GM12891 (cell line): ENCODE results near the gene ERCC8.

Experiments
- DNase-seq: peaks from one replicate; pipeline ENCODE4 v3.0.0; 2011; ENCODE audit warnings: low spot score; ENCODE audit not compliant: insufficient read length
- FAIRE-seq: peaks from 2 replicates; lab custom pipeline; 2011; peaks lifted over from hg19 to GRCh38; lab: Jason Lieb, UNC
- PAX5 ChIP-seq: IDR thresholded peaks from 2 replicates; pipeline ENCODE4 v1.6.1; 2011; ENCODE audit warnings: low read length, moderate library complexity, mild to moderate bottlenecking; ENCODE audit not compliant: insufficient read depth, severe bottlenecking
- POLR2A ChIP-seq: IDR thresholded peaks from 2 replicates; pipeline ENCODE4 v1.6.1; 2011; ENCODE audit warnings: low read depth, low read length, control low read depth
- POLR2AphosphoS5 ChIP-seq: IDR thresholded peaks from 2 replicates; pipeline ENCODE4 v1.6.1; 2011; ENCODE audit warnings: low read depth, low read length, control low read depth
- POU2F2 ChIP-seq: IDR thresholded peaks from 2 replicates; pipeline ENCODE4 v1.6.1; 2011; ENCODE audit warnings: low read depth, mild to moderate bottlenecking, control low read depth, low read length, moderate library complexity
- SPI1 ChIP-seq: IDR thresholded peaks from 2 replicates; pipeline ENCODE4 v1.6.1; 2011; ENCODE audit warnings: low read depth, low read length, control low read depth
- TAF1 ChIP-seq: IDR thresholded peaks from 2 replicates; pipeline ENCODE4 v1.6.1; 2011; ENCODE audit warnings: low read depth, low read length, control low read depth

The ERCC8 gene

GRCh38 chr5:60977956-60978737, 33.3 kb upstream of the ERCC8 start:
- TF ChIP-seq POLR2A, result no peak
- TF ChIP-seq TAF1, result no peak
- TF ChIP-seq SPI1, result no peak
- no peak for TF ChIP-seq POU2F2
- no peak for TF ChIP-seq POLR2AphosphoS5
- no peak for TF ChIP-seq PAX5
- DNase-seq (no peak), FAIRE-seq (no peak)

- FAIRE-seq (no peak), DNase-seq (no peak)
Measured at GRCh38 chr5:60972231-60972630, 27.4 kb upstream of the ERCC8 start.

DNA sequence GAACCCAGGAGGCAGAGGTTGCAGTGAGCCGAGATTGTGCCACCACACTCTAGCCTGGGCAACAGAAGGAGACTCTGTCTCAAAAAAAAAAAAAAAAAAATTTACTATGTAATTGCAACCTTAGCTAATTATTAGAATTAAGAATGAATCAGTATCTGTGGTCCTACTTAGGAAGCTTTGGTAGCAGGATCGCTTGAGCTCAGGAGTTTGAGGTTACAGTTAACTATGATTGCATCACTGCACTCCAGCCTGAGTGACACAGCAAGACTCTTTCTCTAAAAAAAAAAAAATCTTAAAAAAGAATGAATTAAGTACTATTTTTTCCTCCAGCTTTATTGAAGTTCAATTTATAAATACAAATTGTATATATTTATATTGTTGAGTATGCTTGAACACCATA, 16.8 kb upstream of the ERCC8 start:
- FAIRE-seq (no peak), DNase-seq (no peak)
- no peak for TF ChIP-seq POLR2AphosphoS5
- no peak for TF ChIP-seq POLR2A
- TF ChIP-seq SPI1, result no peak
- TF ChIP-seq TAF1, result no peak
- no peak for TF ChIP-seq PAX5
- no peak for TF ChIP-seq POU2F2

More at GRCh38 chr5:60972231-60972630, 27.4 kb upstream of the ERCC8 start:
- no peak for TF ChIP-seq SPI1
- no peak for TF ChIP-seq POLR2AphosphoS5
- no peak for TF ChIP-seq PAX5
- TF ChIP-seq TAF1, result no peak
- TF ChIP-seq POLR2A, result no peak
- TF ChIP-seq POU2F2, result no peak

GRCh38 chr5:60960591-60960990, 15.7 kb upstream of the ERCC8 start:
- no peak for TF ChIP-seq TAF1
- no peak for TF ChIP-seq POU2F2
- no peak for TF ChIP-seq POLR2AphosphoS5
- TF ChIP-seq PAX5, result no peak
- no peak for TF ChIP-seq SPI1
- TF ChIP-seq POLR2A, result no peak
- FAIRE-seq (no peak), DNase-seq (no peak)

GRCh38 chr5:60959156-60959555, 14.3 kb upstream of the ERCC8 start:
- TF ChIP-seq SPI1, result no peak
- no peak for TF ChIP-seq POLR2AphosphoS5
- no peak for TF ChIP-seq POU2F2
- no peak for TF ChIP-seq PAX5
- TF ChIP-seq TAF1, result no peak
- no peak for TF ChIP-seq POLR2A
- DNase-seq, result no peak
- FAIRE-seq, result no peak

DNA sequence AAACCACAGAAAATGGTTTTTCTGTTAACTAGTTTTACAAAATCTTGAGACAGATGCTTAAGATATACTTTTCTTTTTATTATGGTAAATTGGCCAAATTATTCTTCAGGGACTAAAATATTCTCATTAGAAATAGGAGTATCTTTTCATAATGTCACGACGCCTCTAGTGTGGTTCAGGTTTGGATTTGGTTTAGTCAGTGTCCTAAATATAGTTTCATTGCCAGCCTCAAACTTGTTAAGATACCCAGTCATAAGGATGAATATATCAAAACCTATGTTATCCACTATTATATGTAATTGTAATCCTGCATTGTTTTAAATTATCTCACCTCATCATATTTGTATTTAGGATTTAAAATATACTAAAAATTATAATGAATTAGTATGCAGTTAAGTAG, 13.8 kb upstream of the ERCC8 start:
- no peak for FAIRE-seq
- TF ChIP-seq SPI1, result no peak
- TF ChIP-seq POU2F2, result no peak
- no peak for TF ChIP-seq POLR2A
- no peak for TF ChIP-seq POLR2AphosphoS5
- TF ChIP-seq TAF1, result no peak
- TF ChIP-seq PAX5, result no peak
- DNase-seq, result no peak

DNA sequence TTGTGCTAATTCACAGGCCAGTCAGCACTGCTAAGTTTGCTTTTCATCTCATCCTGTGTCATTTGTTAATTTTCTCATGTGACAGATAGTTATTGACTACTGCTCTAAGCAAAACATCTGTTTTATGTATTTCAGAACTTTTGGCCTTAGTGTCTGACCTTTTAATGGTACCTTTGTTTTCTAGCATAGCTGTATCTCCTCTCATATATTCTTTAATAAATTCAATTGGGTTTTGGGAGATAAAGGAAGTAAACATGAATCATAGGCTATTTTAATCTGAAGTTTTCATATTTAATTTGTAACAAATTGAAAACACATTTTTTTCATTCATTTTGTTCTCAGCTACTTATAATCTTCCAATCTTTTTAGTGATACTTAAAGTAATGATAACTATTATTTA, 13.2 kb upstream of the ERCC8 start:
- FAIRE-seq, result no peak
- TF ChIP-seq TAF1 (no peak), POLR2A (no peak), SPI1 (no peak), PAX5 (no peak), POU2F2 (no peak), POLR2AphosphoS5 (no peak)

GRCh38 chr5:60955239-60955638, 10.4 kb upstream of the ERCC8 start:
- FAIRE-seq (no peak), DNase-seq (no peak)
- no peak for TF ChIP-seq POLR2A
- TF ChIP-seq PAX5, result no peak
- no peak for TF ChIP-seq SPI1
- TF ChIP-seq TAF1, result no peak
- no peak for TF ChIP-seq POU2F2
- no peak for TF ChIP-seq POLR2AphosphoS5

More for the DNA sequence above, 13.2 kb upstream of the ERCC8 start:
- DNase-seq, result no peak

DNA sequence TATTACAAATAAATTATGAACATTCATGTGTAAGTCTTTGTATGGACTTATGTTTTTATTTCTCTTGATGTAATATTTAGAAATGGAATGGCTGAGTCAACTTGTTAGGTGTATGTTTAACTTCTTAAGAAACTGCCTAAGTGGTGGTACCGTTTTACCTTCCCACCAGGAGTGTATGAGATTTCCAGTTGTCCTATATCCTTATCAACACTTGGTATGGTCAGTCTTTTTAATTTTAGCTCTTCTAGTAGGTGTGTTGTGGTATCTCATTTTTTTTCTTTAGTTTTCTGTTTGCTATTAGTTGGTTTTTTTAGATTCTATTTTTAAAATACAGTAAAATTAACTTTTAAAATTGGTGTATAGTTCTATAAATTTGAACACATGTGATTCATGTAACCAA, 3.9 kb upstream of the ERCC8 start:
- no peak for TF ChIP-seq POLR2AphosphoS5
- TF ChIP-seq PAX5, result no peak
- TF ChIP-seq TAF1, result no peak
- no peak for TF ChIP-seq POLR2A
- FAIRE-seq, result no peak
- DNase-seq, result no peak

DNA sequence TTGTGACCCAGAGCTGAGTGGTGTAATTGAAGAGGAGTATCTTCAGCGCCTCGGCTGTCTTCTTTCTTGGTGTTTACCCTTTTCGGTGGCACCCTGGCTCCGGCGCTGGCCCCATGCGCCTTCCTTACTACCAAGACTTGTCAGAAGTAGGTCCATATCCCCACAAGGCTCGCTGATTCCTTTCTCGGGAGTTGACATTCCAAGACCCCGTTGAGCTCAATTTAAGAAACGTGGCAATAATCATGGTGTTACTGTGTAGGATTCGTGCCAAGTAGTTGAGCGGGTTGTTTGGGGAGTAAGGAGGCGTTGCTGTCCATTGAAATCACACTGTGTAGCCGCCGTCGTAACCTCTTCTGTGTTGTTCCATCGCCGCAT, 930 bp upstream of the ERCC8 start:
- no peak for DNase-seq
- TF ChIP-seq POLR2AphosphoS5, result no peak
- TF ChIP-seq PAX5, result no peak
- TF ChIP-seq POLR2A, result no peak
- no peak for TF ChIP-seq POU2F2
- no peak for TF ChIP-seq TAF1
- no peak for TF ChIP-seq SPI1
- no peak for FAIRE-seq
